ENCODE results near the gene ATP8A2. TPM values are rescaled to one million over a fixed set of nuclear protein-coding genes. Genes with fewer than 3 reads are reported as not detected.

Gene ATP8A2
- total and polyA plus RNA-seq, 2 of the 4 experiments (the other 2 are of a cell fraction), result 0.02 to 0.18 TPM

DNA sequence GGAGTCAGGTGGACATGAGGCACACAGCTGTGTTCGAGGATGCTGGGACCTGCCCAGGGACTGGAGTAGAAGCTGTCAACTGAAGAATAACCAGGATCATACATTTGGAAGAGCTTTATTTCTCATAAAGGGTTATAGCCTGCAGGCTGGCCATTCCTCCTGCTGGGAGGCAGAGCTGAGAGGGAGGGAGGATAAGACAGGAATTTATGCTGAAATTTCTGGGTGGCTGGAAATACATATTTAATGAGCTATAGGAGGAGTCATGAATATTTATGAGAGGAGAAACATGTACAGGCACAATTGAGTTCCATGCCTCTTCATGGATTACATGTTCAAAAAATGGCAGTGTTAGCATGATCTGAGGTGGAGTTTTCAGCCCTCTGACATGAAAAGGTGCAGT, 528.2 kb downstream of the ATP8A2 start:
- no peak overlapping the region for H3K4ac ChIP-seq (ENCODE audit: low read depth, low read length)
- no peak overlapping the region for H4K5ac ChIP-seq (ENCODE audit: low read depth, low read length)
- no peak overlapping the region for H3K27ac ChIP-seq (ENCODE audit: insufficient read depth, low read length)
- no peak overlapping the region for H2BK20ac ChIP-seq (ENCODE audit: low read depth, low read length)
- no peak overlapping the region for H3K4me2 ChIP-seq (ENCODE audit: low read depth, low read length)
- H2BK120ac ChIP-seq (ENCODE audit: low read depth, low read length), result no peak overlapping the region
- in situ Hi-C loops (cut with MboI; ENCODE audit: low sequenced_read_pairs) (no loop called here), intact Hi-C loops (cut with micrococcal nuclease) (no loop called here), dilution Hi-C loops (cut with HindIII; ENCODE audit: low sequenced_read_pairs, unreplicated experiment) (no loop called here)
- no peaks in the 10 kb centered on the region for H3K9me1 ChIP-seq (ENCODE audit: insufficient read depth, low read length)
- ChIA-PET CTCF (no interaction called here), POLR2A (ENCODE audit: unreplicated experiment) (no interaction called here)
- no CpG with 5 or more reads among the region's 1 CpG for WGBS, 2 experiments (ENCODE audit: extremely low coverage in 2 of 2, insufficient read length in 1 of 2)
- no peak for TF ChIP-seq SMC3 (IDR thresholded peaks at IDR 0.05; ENCODE audit: low read depth, low read length)
- TF ChIP-seq POLR2A (IDR thresholded peaks at IDR 0.05; ENCODE audit: low read depth, low read length), result no peak
- TF ChIP-seq RAD21 (IDR thresholded peaks at IDR 0.05; ENCODE audit: low read length), result no peak
- no peak for TF ChIP-seq MAFK (IDR thresholded peaks at IDR 0.05; ENCODE audit: low read depth, low read length)
- TF ChIP-seq RCOR1 (IDR thresholded peaks at IDR 0.05; ENCODE audit: insufficient replicate concordance, low read length), result no peak
- TF ChIP-seq, protein P1, sequence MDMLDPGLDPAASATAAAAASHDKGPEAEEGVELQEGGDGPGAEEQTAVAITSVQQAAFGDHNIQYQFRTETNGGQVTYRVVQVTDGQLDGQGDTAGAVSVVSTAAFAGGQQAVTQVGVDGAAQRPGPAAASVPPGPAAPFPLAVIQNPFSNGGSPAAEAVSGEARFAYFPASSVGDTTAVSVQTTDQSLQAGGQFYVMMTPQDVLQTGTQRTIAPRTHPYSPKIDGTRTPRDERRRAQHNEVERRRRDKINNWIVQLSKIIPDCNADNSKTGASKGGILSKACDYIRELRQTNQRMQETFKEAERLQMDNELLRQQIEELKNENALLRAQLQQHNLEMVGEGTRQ (IDR thresholded peaks at IDR 0.05; ENCODE audit: low read depth, low read length), result no peak
- no peak for TF ChIP-seq MXI1 (IDR thresholded peaks at IDR 0.05; ENCODE audit: borderline replicate concordance, low read depth, low read length)
- TF ChIP-seq CEBPB (IDR thresholded peaks at IDR 0.05; ENCODE audit: low read depth, low read length), result no peak
- no peaks in the 10 kb centered on the region for H4K20me1 ChIP-seq (ENCODE audit: insufficient read depth, low read length)
- no peaks in the 10 kb centered on the region for H3K27me3 ChIP-seq (ENCODE audit: control insufficient read depth, insufficient read depth, low read length)
- H4K8ac ChIP-seq (ENCODE audit: low read depth in 2 of 2, low read length in 2 of 2), result no peak overlapping the region
- no peaks in the 10 kb centered on the region for H3K36me3 ChIP-seq (ENCODE audit: control insufficient read depth, insufficient read depth, low read length)
- H3K23ac ChIP-seq (ENCODE audit: low read depth, low read length), result no peak overlapping the region
- DNase-seq, result no peak
- H3K14ac ChIP-seq (replicated peaks; ENCODE audit: low read depth, low read length), result no peak overlapping the region
- H3K9me3 ChIP-seq (ENCODE audit: control insufficient read depth, insufficient read depth, low read length), result peaks cover 10% of the 10 kb centered on the region
- H3K18ac ChIP-seq (ENCODE audit: low read depth, low read length), result no peak overlapping the region
- H3K56ac ChIP-seq (ENCODE audit: extremely low read depth, insufficient read depth, low read length), result no peak overlapping the region
- H2AFZ ChIP-seq (replicated peaks; ENCODE audit: low read length, poor library complexity), result no peak overlapping the region
- H3K9ac ChIP-seq (ENCODE audit: low read depth, low read length), result no peak overlapping the region
- H3K79me1 ChIP-seq (ENCODE audit: low read depth in 1 of 2, low read length in 2 of 2), result no peaks in the 10 kb centered on the region
- BruUV-seq (replicated peaks), result no TSS peak
- H2BK5ac ChIP-seq (ENCODE audit: low read depth, low read length, poor library complexity, severe bottlenecking), result no peak overlapping the region
- H3K4me1 ChIP-seq (ENCODE audit: control insufficient read depth, insufficient read depth, low read length), result no peaks in the 10 kb centered on the region
- H2AK9ac ChIP-seq (replicated peaks; ENCODE audit: low read depth, low read length, poor library complexity), result no peak overlapping the region
- H4K91ac ChIP-seq (ENCODE audit: insufficient read depth, low read depth, low read length), result no peak overlapping the region
- H2AK5ac ChIP-seq (ENCODE audit: low read depth, low read length), result no peak overlapping the region
- no peak for ATAC-seq (ENCODE audit: low read depth)
- no peak overlapping the region for H2BK15ac ChIP-seq (ENCODE audit: low read depth, low read length)
- no peak overlapping the region for H3K4me3 ChIP-seq (ENCODE audit: insufficient read depth, low read depth, low read length)
